Naive thymus-derived CD4-positive, alpha-beta T cell (primary cell): ENCODE results near the gene C3orf85. TPM values are rescaled to one million over a fixed set of nuclear protein-coding genes. Genes with fewer than 3 reads are reported as not detected.

ENCODE experiments used
- ATAC-seq: fragments of 150-1000 bp; cut with Tn5 transposase; 2 replicates; pipeline ENCODE4 v1.10.0; 2021; ENCODE audit warnings: mild to moderate bottlenecking, moderate library complexity
- CTCF ChIA-PET: fragments of 350-600 bp; sonication (Branson Sonifier 250); formaldehyde crosslinking; loops from one replicate; lab custom pipeline; 2021; ENCODE audit warnings: antibody characterized with exemption; lab: Charles Lee
- POLR2A ChIA-PET: fragments of 350-600 bp; sonication (Branson Sonifier 250); formaldehyde crosslinking; loops from one replicate; lab custom pipeline; 2021; ENCODE audit warnings: antibody characterized with exemption, inconsistent platforms; lab: Charles Lee
- DNase-seq, 9 donors: peaks; one replicate each; pipeline versions ENCODE4 v3.0.0 to v3.0.0-alpha.2; 2020 to 2022; ENCODE audit warnings: mixed read lengths in 1 of 9
- H3K27ac ChIP-seq: one replicate; pipeline ENCODE4 v1.7.0; 2013; ENCODE audit warnings: mild to moderate bottlenecking, low read depth, low read length, moderate library complexity
- H3K27me3 ChIP-seq, 2 donors: one replicate each; pipeline ENCODE4 v1.7.0; 2013; ENCODE audit warnings: low read length in 2 of 2, mild to moderate bottlenecking in 2 of 2, moderate library complexity in 2 of 2; ENCODE audit not compliant: control insufficient read depth in 2 of 2, insufficient read depth in 2 of 2
- H3K36me3 ChIP-seq, 3 experiments: 1 replicate in 2 of 3; 2 replicates in 1 of 3; pipeline ENCODE4 v1.7.0; 2013; ENCODE audit warnings: low read length in 3 of 3, mild to moderate bottlenecking in 3 of 3, moderate library complexity in 1 of 3; ENCODE audit not compliant: insufficient read depth in 3 of 3, control insufficient read depth in 2 of 3
- H3K4me1 ChIP-seq, 2 donors: one replicate each; pipeline ENCODE4 v1.7.0; 2013; ENCODE audit warnings: low read length in 2 of 2, mild to moderate bottlenecking in 2 of 2, moderate library complexity in 1 of 2; ENCODE audit not compliant: control insufficient read depth in 2 of 2, insufficient read depth in 2 of 2
- H3K4me3 ChIP-seq: 2 replicates; pipeline ENCODE4 v1.7.0; 2013; ENCODE audit warnings: mild to moderate bottlenecking, low read length
- H3K9me3 ChIP-seq, 3 experiments: 1 replicate in 2 of 3; 2 replicates in 1 of 3; pipeline ENCODE4 v1.7.0; 2013; ENCODE audit warnings: low read length in 3 of 3; ENCODE audit not compliant: control insufficient read depth in 2 of 3
- H3K27ac Mint-ChIP-seq, 9 donors: one replicate each; pipeline ENCODE4 v1.8.0; 2020 to 2022; ENCODE audit warnings: mixed read lengths in 9 of 9, mild to moderate bottlenecking in 8 of 9, moderate library complexity in 5 of 9, inconsistent platforms in 2 of 9
- H3K27me3 Mint-ChIP-seq, 5 donors: one replicate each; pipeline ENCODE4 v1.8.0; 2021 to 2022; ENCODE audit warnings: mixed read lengths in 5 of 5, mild to moderate bottlenecking in 1 of 5
- H3K36me3 Mint-ChIP-seq, 5 donors: one replicate each; pipeline ENCODE4 v1.8.0; 2020 to 2022; ENCODE audit warnings: mixed read lengths in 5 of 5, mild to moderate bottlenecking in 3 of 5, inconsistent platforms in 1 of 5
- H3K4me1 Mint-ChIP-seq, 7 donors: one replicate each; pipeline ENCODE4 v1.8.0; 2020 to 2022; ENCODE audit warnings: mixed read lengths in 7 of 7, mild to moderate bottlenecking in 3 of 7, inconsistent platforms in 1 of 7
- H3K4me3 Mint-ChIP-seq, 10 donors: one replicate each; pipeline ENCODE4 v1.8.0; 2020 to 2022; ENCODE audit warnings: mild to moderate bottlenecking in 10 of 10, mixed read lengths in 10 of 10, moderate library complexity in 6 of 10, inconsistent platforms in 2 of 10
- H3K9me3 Mint-ChIP-seq, 11 donors: one replicate each; pipeline ENCODE4 v1.8.0; 2020 to 2022; ENCODE audit warnings: mixed read lengths in 11 of 11, mild to moderate bottlenecking in 4 of 11, inconsistent platforms in 1 of 11, moderate library complexity in 1 of 11
- intact Hi-C, 2 donors: fragments of 100-400 bp; cut with micrococcal nuclease; formaldehyde crosslinking; loops; one replicate each; pipeline ENCODE4 v1.15.1; 2023
- polyA plus RNA-seq, 2 donors: library from polyadenylated mRNA; unstranded; fragments of 300-500 nt; fragmentation: Illumina TruSeq; gene quantifications; one replicate each; pipeline ENCODE4 v1.2.3, GENCODE V29; 2021
- total RNA-seq, 6 experiments: library from RNA in 5 of 6; stranded (reverse) in 5 of 6; gene quantifications; 1 replicate in 5 of 6; 2 replicates in 1 of 6; pipeline ENCODE4 v1.2.3 and lab custom pipeline; 2021 to 2026

Gene C3orf85
- total and polyA plus RNA-seq, 7 experiments from 2014 or later = not detected

- H3K4me1 Mint-ChIP-seq = no peaks in the 10 kb centered on the region
- no peak for ATAC-seq
- H3K4me3 ChIP-seq = no peak overlapping the region
- H3K27me3 Mint-ChIP-seq = peaks cover 3 to 23% (median 8%) of the 10 kb centered on the region in 5 donors
- no peak for DNase-seq
- ChIA-PET CTCF (no interaction called here), POLR2A (interaction anchor here (0.6 kb wide), 1 partner anchor 94 kb away, joined by 4 read pairs; no protein-coding TSS in a partner anchor)
- no peak overlapping the region for H3K27ac Mint-ChIP-seq
- intact Hi-C loops = loop anchor here in 1 of 2 donors (5.0 kb wide), 1 partner anchor 124 kb away; no protein-coding TSS in a partner anchor
- H3K4me3 Mint-ChIP-seq = no peak overlapping the region
- H3K27me3 ChIP-seq = no peaks in the 10 kb centered on the region
- no peaks in the 10 kb centered on the region for H3K4me1 ChIP-seq
- H3K27ac ChIP-seq = no peak overlapping the region
- no peaks in the 10 kb centered on the region for H3K9me3 ChIP-seq
- H3K36me3 ChIP-seq = no peaks in the 10 kb centered on the region
- no peaks in the 10 kb centered on the region for H3K36me3 Mint-ChIP-seq
- H3K9me3 Mint-ChIP-seq = no peaks in the 10 kb centered on the region
Observed at GRCh38 chr3:109112946-109113760, 23.4 kb upstream of the C3orf85 start.

- H3K27ac ChIP-seq = no peak overlapping the region
- no peaks in the 10 kb centered on the region for H3K9me3 ChIP-seq
- H3K9me3 Mint-ChIP-seq = no peaks in the 10 kb centered on the region
- ChIA-PET POLR2A (no interaction called here), CTCF (no interaction called here)
- no peaks in the 10 kb centered on the region for H3K27me3 ChIP-seq
- no peaks in the 10 kb centered on the region for H3K36me3 Mint-ChIP-seq
- H3K4me1 Mint-ChIP-seq = no peaks in the 10 kb centered on the region
- ATAC-seq (no peak), DNase-seq (no peak)
- no peaks in the 10 kb centered on the region for H3K36me3 ChIP-seq
- H3K27ac Mint-ChIP-seq = no peak overlapping the region
- no peak overlapping the region for H3K4me3 Mint-ChIP-seq
- no peak overlapping the region for H3K4me3 ChIP-seq
- intact Hi-C loops = loop anchor here in 1 of 2 donors (5.0 kb wide), 1 partner anchor 123 kb away; no protein-coding TSS in a partner anchor
- H3K4me1 ChIP-seq = no peaks in the 10 kb centered on the region
- peaks cover 0 to 23% (median 7%) of the 10 kb centered on the region in 5 donors for H3K27me3 Mint-ChIP-seq
Observed at GRCh38 chr3:109114746-109115145, 21.8 kb upstream of the C3orf85 start.

- ChIA-PET POLR2A (no interaction called here), CTCF (interaction anchor here (0.6 kb wide), 1 partner anchor 287 kb away, joined by 3 read pairs; no protein-coding TSS in a partner anchor)
- Histone ChIP-seq H3K27me3 (no peaks in the 10 kb centered on the region), H3K27ac (no peak overlapping the region), H3K4me3 (no peak overlapping the region), H3K36me3 (no peaks in the 10 kb centered on the region), H3K9me3 (no peaks in the 10 kb centered on the region), H3K4me1 (no peaks in the 10 kb centered on the region)
- peaks cover 0 to 23% (median 4%) of the 10 kb centered on the region in 5 donors for H3K27me3 Mint-ChIP-seq
- intact Hi-C loops = no loop called here
- no peaks in the 10 kb centered on the region for H3K4me1 Mint-ChIP-seq
- no peaks in the 10 kb centered on the region for H3K9me3 Mint-ChIP-seq
- ATAC-seq (no peak), DNase-seq (no peak)
- no peak overlapping the region for H3K27ac Mint-ChIP-seq
- no peaks in the 10 kb centered on the region for H3K36me3 Mint-ChIP-seq
- H3K4me3 Mint-ChIP-seq = no peak overlapping the region
Observed at GRCh38 chr3:109115451-109115850, 21.1 kb upstream of the C3orf85 start.

- Histone ChIP-seq H3K27me3 (no peaks in the 10 kb centered on the region), H3K27ac (no peak overlapping the region), H3K36me3 (no peaks in the 10 kb centered on the region), H3K4me1 (no peaks in the 10 kb centered on the region), H3K9me3 (no peaks in the 10 kb centered on the region), H3K4me3 (no peak overlapping the region)
- ChIA-PET POLR2A (no interaction called here), CTCF (interaction anchor here (0.7 kb wide), 1 partner anchor 8 kb away, joined by 3 read pairs; no protein-coding TSS in a partner anchor)
- H3K36me3 Mint-ChIP-seq = no peaks in the 10 kb centered on the region
- H3K9me3 Mint-ChIP-seq = no peaks in the 10 kb centered on the region
- intact Hi-C loops = no loop called here
- no peak overlapping the region for H3K4me3 Mint-ChIP-seq
- peaks cover 0 to 23% (median 4%) of the 10 kb centered on the region in 5 donors for H3K27me3 Mint-ChIP-seq
- no peaks in the 10 kb centered on the region for H3K4me1 Mint-ChIP-seq
- no peak for ATAC-seq
- no peak overlapping the region for H3K27ac Mint-ChIP-seq
- no peak for DNase-seq
Observed at GRCh38 chr3:109116031-109116430, 20.5 kb upstream of the C3orf85 start.

GRCh38 chr3:109117939-109118338 is 18.6 kb upstream of the C3orf85 start, which contains the start of gene MORC1:
Gene MORC1, minus strand, starts transcription at chr3:109118134. Its CDS starts 75 bp downstream, at chr3:109118059.
- no peak for ATAC-seq
- H3K4me3 Mint-ChIP-seq = no peak within 1 kb of the TSS
- CTCF ChIA-PET = no interaction called here
- Histone ChIP-seq H3K4me1 (no peaks in the 10 kb centered on the region), H3K4me3 (no peak within 1 kb of the TSS), H3K27me3 (no peaks in the 10 kb centered on the region), H3K9me3 (no peaks in the 10 kb centered on the region), H3K27ac (no peak within 1 kb of the TSS), H3K36me3 (no peaks in the 10 kb centered on the region)
- no peak for DNase-seq
- no peaks in the 10 kb centered on the region for H3K4me1 Mint-ChIP-seq
- H3K9me3 Mint-ChIP-seq = peaks cover 0 to 13% (median 6%) of the 10 kb centered on the region in 11 donors
- H3K27ac Mint-ChIP-seq = no peak within 1 kb of the TSS
- H3K36me3 Mint-ChIP-seq = peaks cover 0 to 4% (median 0%) of the 10 kb centered on the region in 5 donors
- intact Hi-C loops = no loop called here
- H3K27me3 Mint-ChIP-seq = peaks cover 0 to 20% (median 0%) of the 10 kb centered on the region in 5 donors
- POLR2A ChIA-PET = no interaction called here

- no peaks in the 10 kb centered on the region for H3K9me3 ChIP-seq
- H3K27ac ChIP-seq = no peak overlapping the region
- H3K4me3 ChIP-seq = no peak overlapping the region
- no peak overlapping the region for H3K4me3 Mint-ChIP-seq
- peaks cover 0 to 16% (median 6%) of the 10 kb centered on the region in 11 donors for H3K9me3 Mint-ChIP-seq
- H3K27ac Mint-ChIP-seq = no peak overlapping the region
- no peaks in the 10 kb centered on the region for H3K4me1 ChIP-seq
- peaks cover 0 to 15% (median 0%) of the 10 kb centered on the region in 5 donors for H3K27me3 Mint-ChIP-seq
- CTCF ChIA-PET = no interaction called here
- H3K27me3 ChIP-seq = no peaks in the 10 kb centered on the region
- intact Hi-C loops = no loop called here
- ATAC-seq (no peak), DNase-seq (no peak)
- H3K36me3 ChIP-seq = no peaks in the 10 kb centered on the region
- H3K36me3 Mint-ChIP-seq = peaks cover 0 to 4% (median 0%) of the 10 kb centered on the region in 5 donors
- POLR2A ChIA-PET = no interaction called here
- H3K4me1 Mint-ChIP-seq = no peaks in the 10 kb centered on the region
Observed at GRCh38 chr3:109118584-109118983, 17.9 kb upstream of the C3orf85 start.
